HG03521 (cell line): ENCODE data around the gene MAGI2.

Source experiments
- ATAC-seq: cut with Tn5 transposase; IDR thresholded peaks from one replicate; pipeline ENCODE4 v1.9.1; 2021; ENCODE audit warnings: mild to moderate bottlenecking, moderate library complexity; ENCODE audit not compliant: unreplicated experiment

MAGI2 gene

DNA sequence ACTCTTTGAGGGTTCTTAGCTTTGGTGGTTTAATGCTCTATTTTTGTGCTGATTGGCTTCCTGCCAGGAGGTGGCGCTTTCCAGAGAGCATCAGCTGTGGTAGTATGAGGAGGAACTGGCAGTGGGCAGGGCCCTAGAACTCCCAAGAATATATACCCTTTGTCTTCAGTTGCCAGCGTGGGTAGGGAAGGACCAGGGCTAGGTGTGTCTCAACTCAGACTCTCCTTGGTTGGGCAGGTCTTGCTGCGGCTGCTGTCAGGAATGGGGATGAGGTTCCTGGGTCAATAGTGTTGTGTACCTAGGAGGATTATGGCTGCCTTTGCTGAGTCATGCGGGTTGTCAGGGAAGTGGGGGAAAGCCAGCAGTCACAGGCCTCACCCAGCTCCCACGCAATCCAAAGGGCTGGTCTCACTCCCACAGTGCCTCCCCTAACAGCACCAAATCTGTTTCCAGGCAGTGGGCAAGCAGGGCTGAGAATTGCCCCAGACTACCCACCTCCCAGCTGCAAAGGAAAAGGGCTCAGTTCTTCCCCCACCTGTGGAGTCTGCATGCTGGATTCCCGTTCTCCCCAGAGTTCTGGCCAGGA is 1463.4 kb downstream of the MAGI2 start:
- no peak for ATAC-seq

DNA sequence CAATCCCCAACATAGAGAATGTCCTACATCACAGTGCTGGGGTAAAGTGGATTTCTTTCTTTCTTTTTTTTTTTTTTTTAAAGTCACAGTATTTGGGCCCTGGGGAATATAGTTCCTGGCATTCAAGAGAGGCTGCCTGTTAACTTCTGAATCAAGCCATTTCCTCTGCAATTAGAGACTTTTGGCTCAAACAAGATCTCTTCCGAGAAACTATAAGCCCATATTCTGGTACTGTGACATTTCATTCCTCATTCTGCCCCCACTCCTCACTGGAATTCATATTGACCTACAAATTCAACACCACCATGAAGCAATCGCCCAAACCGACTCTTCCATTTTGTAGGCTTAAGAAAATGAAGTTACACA is 1467.5 kb downstream of the MAGI2 start:
- no peak for ATAC-seq

DNA sequence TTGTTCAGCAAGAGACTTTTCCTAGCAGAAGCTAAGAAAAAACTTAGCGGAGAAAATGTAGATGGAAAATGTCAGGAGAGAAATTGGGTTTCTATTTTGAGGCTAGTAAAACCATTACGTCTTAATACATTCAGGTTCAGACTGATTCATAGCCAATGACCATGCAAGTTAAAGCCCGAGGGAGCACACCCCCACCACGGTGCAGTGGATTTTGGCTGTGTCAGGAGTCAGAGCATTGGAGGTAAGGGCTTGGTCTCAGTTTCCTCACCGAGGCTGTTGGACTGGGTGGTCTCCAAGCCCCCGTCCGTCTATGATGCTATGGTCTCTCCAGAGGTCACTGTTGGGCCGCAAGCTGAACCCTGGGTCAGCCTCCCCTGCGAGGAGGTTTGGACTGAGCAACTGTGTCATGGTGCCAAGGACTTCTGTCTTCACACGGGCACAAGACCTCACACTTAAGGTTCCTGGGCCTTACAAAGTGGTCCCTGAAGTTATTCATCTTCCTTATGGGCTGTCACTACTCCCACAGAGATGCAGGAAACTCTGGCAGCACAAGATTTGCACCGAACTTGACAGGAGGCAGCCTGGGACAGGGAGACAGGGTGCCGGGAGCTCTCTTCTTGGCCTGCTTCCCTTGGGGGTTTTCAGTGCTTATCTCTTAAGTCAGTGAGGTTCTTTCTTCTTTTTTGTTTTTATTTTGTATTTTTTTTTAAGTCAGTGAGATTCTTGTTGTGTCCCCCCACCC is 1468.1 kb downstream of the MAGI2 start:
- no peak for ATAC-seq

DNA sequence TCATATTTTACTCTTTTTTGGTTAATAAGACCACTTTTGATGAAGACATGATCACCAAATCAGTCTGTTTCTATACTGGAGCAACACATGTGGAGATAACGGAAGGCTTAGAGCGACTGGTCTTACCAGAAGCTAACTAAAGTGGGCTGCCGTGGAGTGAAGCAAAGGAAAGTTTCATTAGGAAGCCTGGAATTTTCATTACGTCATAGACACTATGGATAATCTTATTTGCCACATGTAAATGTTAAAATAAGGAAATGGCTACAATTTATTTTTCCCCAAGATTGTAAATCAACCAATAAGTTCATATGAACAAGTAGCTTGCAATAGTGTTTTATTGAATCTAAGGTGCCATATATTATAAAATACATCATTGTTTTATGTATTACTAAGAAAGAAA is 1469.5 kb downstream of the MAGI2 start:
- ATAC-seq, result no peak

DNA sequence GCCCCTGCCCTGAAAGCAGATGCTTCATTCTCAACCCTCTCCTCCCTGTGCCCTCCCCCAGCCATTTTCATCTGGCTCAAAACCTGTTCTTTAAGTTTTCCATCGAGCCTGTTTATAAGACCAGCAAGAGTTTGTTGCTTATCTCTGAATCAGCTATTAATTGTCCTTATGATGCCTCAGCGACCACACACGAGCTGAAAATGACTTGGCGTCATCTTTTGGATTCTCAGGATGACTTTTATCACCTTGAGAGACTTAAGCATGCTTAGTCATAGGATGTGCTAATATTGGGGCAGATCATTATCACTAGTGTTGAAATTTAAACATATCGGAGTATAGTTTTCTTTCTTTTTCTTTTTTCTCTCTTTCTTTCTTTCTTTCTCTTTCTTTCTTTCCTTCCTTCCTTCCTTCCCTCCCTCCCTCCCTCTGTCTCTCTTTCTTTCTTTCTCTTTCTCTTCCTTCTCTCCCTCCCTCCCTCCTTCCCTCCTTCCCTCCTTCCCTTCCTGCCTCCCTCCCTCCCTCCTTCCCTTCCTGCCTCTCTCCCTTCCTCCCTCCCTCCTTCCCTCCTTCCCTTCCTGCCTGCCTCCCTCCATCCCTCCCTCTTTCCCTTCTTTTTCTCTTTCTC is 1470.4 kb downstream of the MAGI2 start:
- no peak for ATAC-seq

DNA sequence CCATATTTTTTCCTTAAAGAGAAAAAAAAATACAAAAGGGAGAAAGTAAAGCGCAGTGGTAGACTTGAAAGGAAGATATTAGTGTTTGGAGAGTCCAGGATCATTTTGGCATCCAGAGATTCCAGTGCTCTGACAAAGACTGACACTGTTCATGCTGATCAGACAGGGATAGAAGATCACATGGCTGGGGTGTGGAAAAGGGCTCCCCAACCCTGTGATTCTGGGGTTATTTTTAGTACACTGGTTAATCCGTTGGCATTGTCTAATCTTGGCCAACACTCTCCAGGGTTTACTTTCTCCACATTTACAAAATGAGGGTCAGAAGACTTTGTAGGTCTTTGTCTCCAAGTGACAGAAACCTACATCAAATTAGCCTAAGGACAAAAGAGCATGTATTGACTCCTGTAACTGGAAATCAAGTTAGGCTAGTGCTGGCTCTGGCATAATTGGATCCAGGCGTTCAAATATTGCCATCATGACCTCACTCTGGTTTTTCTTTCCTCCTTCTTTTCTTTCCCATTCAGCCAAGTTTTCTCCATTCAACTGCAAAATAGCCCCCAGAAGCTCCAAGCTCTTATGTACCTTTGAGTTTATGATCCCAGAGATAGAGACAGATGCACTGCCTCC is 1473.3 kb downstream of the MAGI2 start:
- no peak for ATAC-seq

DNA sequence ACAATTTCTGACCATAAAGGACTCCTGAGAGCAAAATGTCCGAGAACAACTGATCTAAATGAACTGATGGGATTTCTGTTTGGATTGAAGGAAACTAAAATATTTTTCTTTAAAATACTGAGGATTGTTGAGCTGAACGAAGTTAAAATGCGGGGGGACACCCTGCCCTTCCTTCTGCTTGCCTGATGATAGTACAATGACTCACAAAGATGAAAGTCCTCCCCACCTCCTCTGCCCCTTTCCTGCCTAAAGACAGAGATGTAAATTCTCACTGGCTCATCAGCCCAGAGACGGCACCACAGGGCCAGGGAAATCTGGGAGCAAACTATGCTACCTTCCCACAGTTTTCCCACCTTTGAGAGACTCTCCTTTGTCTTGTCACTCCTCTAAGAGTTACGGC is 1474.2 kb downstream of the MAGI2 start:
- no peak for ATAC-seq

DNA sequence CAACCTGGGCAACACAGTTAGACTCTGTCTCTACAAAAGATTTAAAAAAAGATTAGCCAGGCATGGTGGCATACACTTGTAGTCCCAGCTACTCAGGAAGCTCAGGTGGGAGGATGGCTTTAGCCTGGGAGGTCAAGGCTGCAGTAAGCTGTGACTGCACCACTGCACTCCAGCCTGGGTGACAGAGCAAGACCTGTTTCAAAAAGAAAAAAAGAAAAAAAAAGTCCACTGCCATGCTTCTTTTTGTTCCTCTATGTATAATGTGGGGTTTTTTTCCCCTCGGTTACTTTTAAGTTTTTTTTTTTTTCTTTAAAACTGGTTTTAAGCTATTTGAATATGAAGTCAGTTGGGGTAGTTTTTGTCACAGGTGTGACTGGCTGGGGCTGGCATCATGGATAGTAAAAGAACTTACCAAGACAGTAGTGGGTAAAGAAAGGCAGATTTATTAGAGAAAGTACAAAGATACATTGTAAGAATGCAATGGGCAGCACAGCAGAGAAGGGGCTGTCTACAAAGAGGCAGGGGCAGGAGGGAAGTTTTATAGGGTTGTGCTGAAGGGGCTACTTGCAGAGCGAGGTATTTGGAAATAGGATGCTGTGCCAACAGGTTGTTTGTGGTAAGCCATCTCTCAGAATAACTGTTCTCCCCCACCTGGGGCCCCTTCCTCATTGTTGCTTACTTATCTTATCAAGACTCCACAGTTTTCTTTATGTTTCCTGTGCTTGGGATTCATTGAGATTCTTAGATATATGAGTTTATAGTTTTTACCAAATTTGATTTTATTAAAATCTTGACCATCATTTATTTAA is 1477.6 kb downstream of the MAGI2 start:
- ATAC-seq, result no peak

DNA sequence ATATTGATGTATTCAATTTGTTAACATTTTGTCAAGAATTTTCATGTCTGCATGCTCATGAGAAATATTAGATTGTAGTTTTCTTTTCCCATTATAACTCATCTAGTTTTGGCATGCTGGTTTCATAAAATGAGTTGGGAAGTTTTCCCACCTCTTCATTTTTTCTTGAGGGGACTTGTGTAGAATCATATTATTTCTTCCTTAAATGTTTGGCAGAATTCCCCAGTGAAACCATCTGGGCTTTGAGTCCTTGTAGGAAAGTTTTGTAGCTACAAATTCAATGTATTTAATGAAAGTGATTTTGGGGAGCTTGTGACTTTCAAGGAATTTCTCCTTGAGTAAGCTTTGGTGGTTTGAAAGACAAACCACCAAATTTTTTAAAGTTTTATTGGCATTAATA is 1481.7 kb downstream of the MAGI2 start:
- ATAC-seq, result no peak

DNA sequence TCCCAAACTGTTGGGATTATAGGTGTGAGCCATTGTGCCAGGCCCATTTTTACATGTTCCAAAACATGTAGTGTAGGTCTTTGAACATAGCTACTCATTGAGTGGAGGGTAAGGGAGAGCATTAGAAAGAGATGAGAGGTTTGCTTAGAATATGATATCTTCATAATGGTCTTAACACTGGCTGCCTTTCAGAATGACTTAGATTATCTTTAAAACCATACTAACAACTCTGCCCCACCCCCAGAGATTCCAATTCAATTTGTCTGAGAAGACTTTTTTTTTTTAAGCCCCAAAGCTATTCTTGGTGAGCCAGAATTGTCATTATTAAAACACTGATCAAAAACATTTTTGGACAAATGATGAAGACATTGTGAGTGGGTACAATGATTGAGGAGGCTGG is 1486.0 kb downstream of the MAGI2 start:
- ATAC-seq, result no peak
